ENCODE measurements around the gene SLC25A20. TPM values are rescaled to one million over a fixed set of nuclear protein-coding genes. Genes with fewer than 3 reads are reported as not detected.

SLC25A20 gene
- total and polyA plus RNA-seq, 2 of the 4 experiments (the other 2 are of a cell fraction): 23.8 to 27.1 TPM

DNA sequence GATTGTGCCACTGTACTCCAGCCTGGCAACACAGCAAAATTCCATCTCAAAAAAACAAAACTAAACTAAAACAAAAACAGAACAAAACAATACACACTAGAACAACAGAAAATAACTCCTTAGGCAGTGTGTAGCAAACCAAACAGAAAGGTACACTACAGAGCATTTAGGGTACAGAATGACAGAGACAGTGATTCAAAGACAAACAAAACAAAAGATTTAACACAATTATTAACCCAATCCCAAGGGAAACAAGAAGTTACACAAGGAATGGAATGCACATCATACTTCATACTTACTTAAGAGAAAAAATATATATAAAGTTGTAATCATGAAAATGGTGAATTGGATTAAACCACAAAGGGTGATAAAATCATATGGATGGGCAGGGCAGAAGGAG, 12.9 kb downstream of the SLC25A20 start:
- Histone ChIP-seq H3K27ac (ENCODE audit: insufficient read depth, low read length) (no peak overlapping the region), H3K23ac (ENCODE audit: low read depth, low read length) (no peak overlapping the region), H4K5ac (ENCODE audit: low read depth, low read length) (no peak overlapping the region), H2BK120ac (ENCODE audit: low read depth, low read length) (no peak overlapping the region), H3K14ac (replicated peaks; ENCODE audit: low read depth, low read length) (no peak overlapping the region), H2BK15ac (ENCODE audit: low read depth, low read length) (no peak overlapping the region), H3K27me3 (ENCODE audit: control insufficient read depth, insufficient read depth, low read length) (no peaks in the 10 kb centered on the region), H3K4ac (ENCODE audit: low read depth, low read length) (no peak overlapping the region), H3K9me3 (ENCODE audit: control insufficient read depth, insufficient read depth, low read length) (no peaks in the 10 kb centered on the region), H3K18ac (ENCODE audit: low read depth, low read length) (no peak overlapping the region), H3K4me3 (ENCODE audit: insufficient read depth, low read depth, low read length) (no peak overlapping the region), H3K4me2 (ENCODE audit: low read depth, low read length) (no peak overlapping the region), H2BK5ac (ENCODE audit: low read depth, low read length, poor library complexity, severe bottlenecking) (no peak overlapping the region), H2AFZ (replicated peaks; ENCODE audit: low read length, poor library complexity) (no peak overlapping the region), H4K91ac (ENCODE audit: insufficient read depth, low read depth, low read length) (no peak overlapping the region), H3K9me1 (ENCODE audit: insufficient read depth, low read length) (peaks cover 9% of the 10 kb centered on the region; the same call in 1 of the 2 replicates), H3K9ac (ENCODE audit: low read depth, low read length) (no peak overlapping the region), H4K20me1 (ENCODE audit: insufficient read depth, low read length) (no peaks in the 10 kb centered on the region; the same call in 1 of the 2 replicates), H2AK9ac (replicated peaks; ENCODE audit: low read depth, low read length, poor library complexity) (no peak overlapping the region), H4K8ac (ENCODE audit: low read depth in 2 of 2, low read length in 2 of 2) (no peak overlapping the region), H2AK5ac (ENCODE audit: low read depth, low read length) (no peak overlapping the region), H3K56ac (ENCODE audit: extremely low read depth, insufficient read depth, low read length) (no peak overlapping the region), H3K36me3 (ENCODE audit: control insufficient read depth, insufficient read depth, low read length) (peaks cover 6% of the 10 kb centered on the region), H3K4me1 (ENCODE audit: control insufficient read depth, insufficient read depth, low read length) (no peaks in the 10 kb centered on the region), H2BK20ac (ENCODE audit: low read depth, low read length) (no peak overlapping the region), H3K79me1 (ENCODE audit: low read depth in 1 of 2, low read length in 2 of 2) (peaks cover 0 to 6% of the 10 kb centered on the region in 2 experiments; a peak in 2 of 4 replicates)
- BruUV-seq (replicated peaks): no TSS peak
- dilution Hi-C loops (cut with HindIII; ENCODE audit: low sequenced_read_pairs, unreplicated experiment) (no loop called here), in situ Hi-C loops (cut with MboI; ENCODE audit: low sequenced_read_pairs) (no loop called here), intact Hi-C loops (cut with micrococcal nuclease) (no loop called here)
- ChIA-PET POLR2A (ENCODE audit: unreplicated experiment) (interaction anchor here (0.5 kb wide), 1 partner anchor 33 kb away, joined by 3 read pairs; the partner anchor contains the start of gene ARIH2), CTCF (interaction anchor here (0.5 kb wide), 1 partner anchor 31 kb away, joined by 3 read pairs; no protein-coding TSS in a partner anchor)
- no peak for DNase-seq
- no peak for TF ChIP-seq MXI1 (IDR thresholded peaks at IDR 0.05; ENCODE audit: borderline replicate concordance, low read depth, low read length)
- TF ChIP-seq RFX5 (IDR thresholded peaks at IDR 0.05; ENCODE audit: low read depth, low read length): no peak
- no peak for TF ChIP-seq POLR2A (IDR thresholded peaks at IDR 0.05; ENCODE audit: low read depth, low read length)
- no peak for TF ChIP-seq SMC3 (IDR thresholded peaks at IDR 0.05; ENCODE audit: low read depth, low read length)
- TF ChIP-seq RCOR1 (IDR thresholded peaks at IDR 0.05; ENCODE audit: insufficient replicate concordance, low read length): no peak
- no peak for TF ChIP-seq RAD21 (IDR thresholded peaks at IDR 0.05; ENCODE audit: low read length)
- no peak for TF ChIP-seq NFE2L2 (IDR thresholded peaks at IDR 0.05; ENCODE audit: low read depth, low read length)
- no peak for TF ChIP-seq BHLHE40 (IDR thresholded peaks at IDR 0.05; ENCODE audit: low read depth, low read length)
- no peak for TF ChIP-seq CHD1 (IDR thresholded peaks at IDR 0.05; ENCODE audit: low read depth, low read length)
- TF ChIP-seq, protein P1, sequence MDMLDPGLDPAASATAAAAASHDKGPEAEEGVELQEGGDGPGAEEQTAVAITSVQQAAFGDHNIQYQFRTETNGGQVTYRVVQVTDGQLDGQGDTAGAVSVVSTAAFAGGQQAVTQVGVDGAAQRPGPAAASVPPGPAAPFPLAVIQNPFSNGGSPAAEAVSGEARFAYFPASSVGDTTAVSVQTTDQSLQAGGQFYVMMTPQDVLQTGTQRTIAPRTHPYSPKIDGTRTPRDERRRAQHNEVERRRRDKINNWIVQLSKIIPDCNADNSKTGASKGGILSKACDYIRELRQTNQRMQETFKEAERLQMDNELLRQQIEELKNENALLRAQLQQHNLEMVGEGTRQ (IDR thresholded peaks at IDR 0.05; ENCODE audit: low read depth, low read length): no peak
- no peak for ATAC-seq (ENCODE audit: low read depth)
